SU-DHL-6 (cell line): ENCODE results near the gene LIPM.

Source experiments
- H2AFZ ChIP-seq: fragments of 200-600 bp; sonication (generic); 2 replicates; pipeline ENCODE4 v1.6.1; 2014; ENCODE audit warnings: low read depth, mild to moderate bottlenecking, moderate library complexity, mixed read lengths, antibody characterized with exemption, low read length; ENCODE audit not compliant: severe bottlenecking
- H3F3A ChIP-seq: fragments of 200-600 bp; shearing (Covaris generic); 2 replicates; pipeline ENCODE4 v1.6.0; 2016; ENCODE audit warnings: antibody characterized with exemption, mild to moderate bottlenecking; ENCODE audit not compliant: insufficient read depth
- H3K27ac ChIP-seq: fragments of 200-600 bp; sonication (generic); 2 replicates; pipeline ENCODE4 v1.5.1; 2016; ENCODE audit warnings: low read depth, mild to moderate bottlenecking, low read length, moderate library complexity, mixed read lengths
- H3K27me3 ChIP-seq: fragments of 200-600 bp; sonication (generic), shearing (Covaris generic); 2 replicates; pipeline ENCODE4 v1.6.0; 2014; ENCODE audit warnings: mild to moderate bottlenecking, low read length
- H3K36me3 ChIP-seq: fragments of 200-600 bp; sonication (generic); 2 replicates; pipeline ENCODE4 v1.6.1; 2014; ENCODE audit warnings: mild to moderate bottlenecking, low read length, mixed read lengths
- H3K4me2 ChIP-seq: fragments of 300-600, 200-600 bp; shearing (Covaris generic), sonication (generic); 2 replicates; pipeline ENCODE4 v1.6.0; 2014; ENCODE audit warnings: low read length, low read depth, mild to moderate bottlenecking; ENCODE audit not compliant: poor library complexity, severe bottlenecking
- H3K4me3 ChIP-seq: fragments of 200-600 bp; sonication (generic); 2 replicates; pipeline ENCODE4 v1.5.1; 2014; ENCODE audit warnings: antibody characterized with exemption, low read length, mild to moderate bottlenecking, mixed read lengths; ENCODE audit not compliant: insufficient read depth, poor library complexity, severe bottlenecking
- H3K79me2 ChIP-seq: fragments of 200-600 bp; sonication (generic); 2 replicates; pipeline ENCODE4 v1.6.1; 2014; ENCODE audit warnings: mild to moderate bottlenecking, low read length, moderate library complexity; ENCODE audit not compliant: insufficient read depth
- H3K9ac ChIP-seq: fragments of 200-600 bp; sonication (generic); 2 replicates; pipeline ENCODE4 v1.7.0; 2014; ENCODE audit warnings: mild to moderate bottlenecking, low read length
- H3K9me2 ChIP-seq: fragments of 200-600 bp; sonication (generic); replicated peaks from 2 replicates; pipeline ENCODE4 v1.6.1; 2014; ENCODE audit warnings: low read length; ENCODE audit not compliant: insufficient read depth
- H3K9me3 ChIP-seq: fragments of 200-600 bp; sonication (generic); 2 replicates; pipeline ENCODE4 v1.6.1; 2014; ENCODE audit warnings: low read length, mixed read lengths; ENCODE audit not compliant: insufficient read depth
- H4K20me1 ChIP-seq: fragments of 200-600 bp; sonication (generic); 2 replicates; pipeline ENCODE4 v1.6.1; 2014; ENCODE audit warnings: low read depth, mild to moderate bottlenecking, antibody characterized with exemption, low read length, moderate library complexity, mixed read lengths
- EZH2phosphoT487 ChIP-seq: fragments of 200-600 bp; sonication (generic), shearing (Covaris generic); conservative IDR thresholded peaks from 2 replicates; pipeline ENCODE4 v1.6.1; 2018; ENCODE audit warnings: mild to moderate bottlenecking, antibody characterized with exemption, low read length, moderate library complexity, mixed read lengths
- TF ChIP-seq, protein P1 (sequence below): fragments of 200-600 bp; sonication (generic); IDR thresholded peaks from one replicate; pipeline ENCODE4 v1.5.1; 2017; ENCODE audit warnings: antibody characterized with exemption, mild to moderate bottlenecking, low read length, moderate library complexity; ENCODE audit not compliant: insufficient read depth, poor library complexity, severe bottlenecking

The LIPM gene, protein sequence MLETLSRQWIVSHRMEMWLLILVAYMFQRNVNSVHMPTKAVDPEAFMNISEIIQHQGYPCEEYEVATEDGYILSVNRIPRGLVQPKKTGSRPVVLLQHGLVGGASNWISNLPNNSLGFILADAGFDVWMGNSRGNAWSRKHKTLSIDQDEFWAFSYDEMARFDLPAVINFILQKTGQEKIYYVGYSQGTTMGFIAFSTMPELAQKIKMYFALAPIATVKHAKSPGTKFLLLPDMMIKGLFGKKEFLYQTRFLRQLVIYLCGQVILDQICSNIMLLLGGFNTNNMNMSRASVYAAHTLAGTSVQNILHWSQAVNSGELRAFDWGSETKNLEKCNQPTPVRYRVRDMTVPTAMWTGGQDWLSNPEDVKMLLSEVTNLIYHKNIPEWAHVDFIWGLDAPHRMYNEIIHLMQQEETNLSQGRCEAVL

GRCh38 chr10:88802523-88803285 is at the start of gene LIPM:
TSS of gene LIPM (plus strand) at chr10:88802730. CDS start at chr10:88802897, 167 bp downstream.
- Histone ChIP-seq H3K27ac (no peak within 1 kb of the TSS), H3K9ac (no peak within 1 kb of the TSS), H3K9me3 (no peaks in the 10 kb centered on the region), H3F3A (no peaks in the 10 kb centered on the region), H3K9me2 (no peaks in the 10 kb centered on the region), H2AFZ (no peak within 1 kb of the TSS), H3K4me2 (no peak within 1 kb of the TSS), H3K36me3 (no peaks in the 10 kb centered on the region), H3K4me3 (no peak within 1 kb of the TSS), H3K27me3 (no peaks in the 10 kb centered on the region), H4K20me1 (no peaks in the 10 kb centered on the region), H3K79me2 (no peaks in the 10 kb centered on the region)
- TF ChIP-seq EZH2phosphoT487, result no peak

- Histone ChIP-seq H3K9me3 (no peaks in the 10 kb centered on the region), H3K79me2 (no peaks in the 10 kb centered on the region), H4K20me1 (no peaks in the 10 kb centered on the region), H3F3A (no peaks in the 10 kb centered on the region), H2AFZ (no peak overlapping the region), H3K27ac (no peak overlapping the region), H3K9ac (no peak overlapping the region), H3K27me3 (no peaks in the 10 kb centered on the region), H3K36me3 (no peaks in the 10 kb centered on the region), H3K4me2 (no peak overlapping the region), H3K9me2 (no peaks in the 10 kb centered on the region), H3K4me3 (no peak overlapping the region)
- TF ChIP-seq, protein P1, sequence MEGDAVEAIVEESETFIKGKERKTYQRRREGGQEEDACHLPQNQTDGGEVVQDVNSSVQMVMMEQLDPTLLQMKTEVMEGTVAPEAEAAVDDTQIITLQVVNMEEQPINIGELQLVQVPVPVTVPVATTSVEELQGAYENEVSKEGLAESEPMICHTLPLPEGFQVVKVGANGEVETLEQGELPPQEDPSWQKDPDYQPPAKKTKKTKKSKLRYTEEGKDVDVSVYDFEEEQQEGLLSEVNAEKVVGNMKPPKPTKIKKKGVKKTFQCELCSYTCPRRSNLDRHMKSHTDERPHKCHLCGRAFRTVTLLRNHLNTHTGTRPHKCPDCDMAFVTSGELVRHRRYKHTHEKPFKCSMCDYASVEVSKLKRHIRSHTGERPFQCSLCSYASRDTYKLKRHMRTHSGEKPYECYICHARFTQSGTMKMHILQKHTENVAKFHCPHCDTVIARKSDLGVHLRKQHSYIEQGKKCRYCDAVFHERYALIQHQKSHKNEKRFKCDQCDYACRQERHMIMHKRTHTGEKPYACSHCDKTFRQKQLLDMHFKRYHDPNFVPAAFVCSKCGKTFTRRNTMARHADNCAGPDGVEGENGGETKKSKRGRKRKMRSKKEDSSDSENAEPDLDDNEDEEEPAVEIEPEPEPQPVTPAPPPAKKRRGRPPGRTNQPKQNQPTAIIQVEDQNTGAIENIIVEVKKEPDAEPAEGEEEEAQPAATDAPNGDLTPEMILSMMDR, result no peak
- no peak for TF ChIP-seq EZH2phosphoT487
These were observed 48.2 kb upstream of the LIPM start for GRCh38 chr10:88754287-88754686.

- Histone ChIP-seq H3K4me3 (no peak overlapping the region), H3K27ac (no peak overlapping the region)
- TF ChIP-seq, protein P1, result no peak
- no peak for TF ChIP-seq EZH2phosphoT487
These were observed 46.8 kb upstream of the LIPM start for GRCh38 chr10:88755753-88756152.

More at GRCh38 chr10:88755753-88756152, 46.8 kb upstream of the LIPM start:
- Histone ChIP-seq H3K9me3 (no peaks in the 10 kb centered on the region), H3K27me3 (no peaks in the 10 kb centered on the region), H3K9ac (no peak overlapping the region), H3K9me2 (no peaks in the 10 kb centered on the region), H3K36me3 (no peaks in the 10 kb centered on the region), H4K20me1 (no peaks in the 10 kb centered on the region), H3K4me2 (no peak overlapping the region), H2AFZ (no peak overlapping the region), H3K79me2 (no peaks in the 10 kb centered on the region), H3F3A (no peaks in the 10 kb centered on the region)
